ENCODE results near the gene FZD2.

The FZD2 gene

GRCh38 chr17:44606658-44607057, 49.4 kb downstream of the FZD2 start:
- CTCF ChIA-PET = no interaction called here
- POLR2A ChIA-PET = no interaction called here
- DNase-seq (ENCODE audit: extremely low spot score) = no peak
- no peak for TF ChIP-seq CTCF (IDR thresholded peaks at IDR 0.05; ENCODE audit: control extremely low read depth, extremely low read depth, low read depth, missing control alignments)

GRCh38 chr17:44607836-44608690, 50.8 kb downstream of the FZD2 start:
- no peak for TF ChIP-seq CTCF (IDR thresholded peaks at IDR 0.05; ENCODE audit: control extremely low read depth, extremely low read depth, low read depth, missing control alignments)
- CTCF ChIA-PET = interaction anchor here (1.6 kb wide), 1 partner anchor 74 kb away, joined by 3 read pairs; no protein-coding TSS in a partner anchor
- POLR2A ChIA-PET = no interaction called here
- DNase-seq (ENCODE audit: extremely low spot score) = no peak

- ChIA-PET POLR2A (no interaction called here), CTCF (interaction anchor here (1.6 kb wide), 1 partner anchor 75 kb away, joined by 3 read pairs; no protein-coding TSS in a partner anchor)
- TF ChIP-seq CTCF (IDR thresholded peaks at IDR 0.05; ENCODE audit: control extremely low read depth, extremely low read depth, low read depth, missing control alignments) = no peak
- no peak for DNase-seq (ENCODE audit: extremely low spot score)
Measured at GRCh38 chr17:44608727-44609435, 51.6 kb downstream of the FZD2 start.

GRCh38 chr17:44610331-44610730, 53.0 kb downstream of the FZD2 start:
- ChIA-PET POLR2A (no interaction called here), CTCF (interaction anchor here (0.9 kb wide), 2 partner anchors 16 to 87 kb away, joined by 3 to 4 read pairs; no protein-coding TSS in a partner anchor)
- no peak for TF ChIP-seq CTCF (IDR thresholded peaks at IDR 0.05; ENCODE audit: control extremely low read depth, extremely low read depth, low read depth, missing control alignments)
- no peak for DNase-seq (ENCODE audit: extremely low spot score)

Data from GM10248 (cell line).